OCI-LY1 (cell line): ENCODE data around the gene SLC27A4.

Experiments used
- H2AFZ ChIP-seq: fragments of 200-600 bp; sonication (generic), shearing (Covaris generic); 2 replicates; pipeline ENCODE4 v1.6.0; 2014; ENCODE audit warnings: antibody characterized with exemption, mild to moderate bottlenecking, low read length
- H3F3A ChIP-seq: fragments of 200-600 bp; sonication (generic), shearing (Covaris generic); 2 replicates; pipeline ENCODE4 v1.6.0; 2014; ENCODE audit warnings: mild to moderate bottlenecking, antibody characterized with exemption, low read length, moderate library complexity; ENCODE audit not compliant: insufficient read depth
- H3K27ac ChIP-seq: fragments of 200-600 bp; sonication (generic); 2 replicates; pipeline ENCODE4 v1.5.1; 2014; ENCODE audit warnings: low read length, mixed run types, mild to moderate bottlenecking, low read depth; ENCODE audit not compliant: poor library complexity, severe bottlenecking
- H3K27me3 ChIP-seq: fragments of 200-600 bp; sonication (generic); 2 replicates; pipeline ENCODE4 v1.6.0; 2014; ENCODE audit warnings: antibody characterized with exemption, mild to moderate bottlenecking, low read length, moderate library complexity; ENCODE audit not compliant: insufficient read depth
- H3K36me3 ChIP-seq: fragments of 200-600 bp; sonication (generic); 2 replicates; pipeline ENCODE4 v1.6.1; 2014; ENCODE audit warnings: mild to moderate bottlenecking, antibody characterized with exemption, low read length, moderate library complexity, mixed read lengths; ENCODE audit not compliant: insufficient read depth
- H3K4me1 ChIP-seq: fragments of 200-600 bp; sonication (generic); 2 replicates; pipeline ENCODE4 v1.5.1; 2014; ENCODE audit warnings: mild to moderate bottlenecking, low read length, moderate library complexity; ENCODE audit not compliant: insufficient read depth, severe bottlenecking
- H3K4me2 ChIP-seq: fragments of 200-600 bp; sonication (generic), shearing (Covaris generic); 2 replicates; pipeline ENCODE4 v1.6.1; 2014; ENCODE audit warnings: low read length
- H3K4me3 ChIP-seq: fragments of 200-600 bp; sonication (generic); 2 replicates; pipeline ENCODE4 v1.5.1; 2014; ENCODE audit warnings: low read length, low read depth, mild to moderate bottlenecking, mixed read lengths; ENCODE audit not compliant: poor library complexity, severe bottlenecking
- H3K79me2 ChIP-seq: fragments of 200-600 bp; shearing (Covaris generic); 2 replicates; pipeline ENCODE4 v1.6.1; 2016; ENCODE audit warnings: mixed run types, low read length, mixed read lengths; ENCODE audit not compliant: insufficient read depth
- H3K9ac ChIP-seq: fragments of 200-600 bp; sonication (generic), shearing (Covaris generic); 2 replicates; pipeline ENCODE4 v1.6.1; 2014; ENCODE audit warnings: mild to moderate bottlenecking, low read length, mixed read lengths
- H3K9me2 ChIP-seq: fragments of 200-600 bp; sonication (generic), shearing (Covaris generic); 2 replicates; pipeline ENCODE4 v1.6.1; 2014; ENCODE audit warnings: low read depth, mild to moderate bottlenecking, low read length, mixed read lengths
- H3K9me3 ChIP-seq: fragments of 200-600 bp; shearing (Covaris generic); 2 replicates; pipeline ENCODE4 v1.6.1; 2014; ENCODE audit warnings: low read length, mixed read lengths
- H4K20me1 ChIP-seq: fragments of 200-600 bp; sonication (generic), shearing (Covaris generic); 2 replicates; pipeline ENCODE4 v1.6.0; 2016; ENCODE audit warnings: mild to moderate bottlenecking, low read length; ENCODE audit not compliant: insufficient read depth
- CTCF ChIP-seq: fragments of 200-600 bp; sonication (generic), shearing (Covaris generic); IDR thresholded peaks from 2 replicates; pipeline ENCODE4 v1.5.1; 2017; ENCODE audit warnings: mild to moderate bottlenecking, antibody characterized with exemption, low read length, moderate library complexity, mixed read lengths
- EZH2 ChIP-seq: fragments of 200-600 bp; sonication (generic), shearing (Covaris generic); IDR thresholded peaks from 2 replicates; pipeline ENCODE4 v1.8.0; 2017; ENCODE audit warnings: borderline replicate concordance, mixed run types, mild to moderate bottlenecking, antibody characterized with exemption, low read length, moderate library complexity, mixed read lengths

The SLC27A4 gene

GRCh38 chr9:128370367-128370751 is 30.0 kb downstream of the SLC27A4 start:
- Histone ChIP-seq H3K4me1 (peaks cover 21% of the 10 kb centered on the region), H3K4me2 (peak overlapping the region; percentile 96), H2AFZ (no peak overlapping the region), H3K79me2 (peaks cover 22% of the 10 kb centered on the region), H3K36me3 (peaks cover 15% of the 10 kb centered on the region; the same call in 1 of the 2 replicates), H3K27me3 (no peaks in the 10 kb centered on the region), H4K20me1 (no peaks in the 10 kb centered on the region), H3K9me2 (no peaks in the 10 kb centered on the region), H3K27ac (peak overlapping the region; percentile 22), H3K4me3 (peak overlapping the region; percentile 85), H3K9me3 (no peaks in the 10 kb centered on the region), H3F3A (no peaks in the 10 kb centered on the region), H3K9ac (peak overlapping the region; percentile 78)
- TF ChIP-seq CTCF: no peak
- no peak for TF ChIP-seq EZH2

- Histone ChIP-seq H2AFZ (0 out of 2 replicates have a peak within 1 kb of the TSS, but pooled peaks have one; percentile 38), H3F3A (no peaks in the 10 kb centered on the region), H3K9ac (peak within 1 kb of the TSS; percentile 78), H3K9me3 (no peaks in the 10 kb centered on the region), H3K79me2 (peaks cover 22% of the 10 kb centered on the region), H3K9me2 (no peaks in the 10 kb centered on the region), H3K27me3 (no peaks in the 10 kb centered on the region), H3K4me2 (peak within 1 kb of the TSS; percentile 96), H3K4me1 (peaks cover 21% of the 10 kb centered on the region), H3K27ac (peak within 1 kb of the TSS; percentile 22), H4K20me1 (no peaks in the 10 kb centered on the region), H3K36me3 (peaks cover 15% of the 10 kb centered on the region; the same call in 1 of the 2 replicates), H3K4me3 (peak within 1 kb of the TSS; percentile 85)
- no peak for TF ChIP-seq EZH2
- peak; percentile 18; the same call in 1 of the 2 replicates for TF ChIP-seq CTCF
Observed at GRCh38 chr9:128370752-128371629, 30.7 kb downstream of the SLC27A4 start, which contains the start of gene URM1. URM1 (plus strand) TSS chr9:128371374; CDS start chr9:128371381, 7 bp downstream.

GRCh38 chr9:128371630-128372117 is 31.3 kb downstream of the SLC27A4 start:
- no peaks in the 10 kb centered on the region for H3K9me2 ChIP-seq
- no peaks in the 10 kb centered on the region for H3K27me3 ChIP-seq
- no peaks in the 10 kb centered on the region for H4K20me1 ChIP-seq
- no peak overlapping the region for H3K27ac ChIP-seq
- peak overlapping the region; percentile 96 for H3K4me2 ChIP-seq
- H3K9me3 ChIP-seq: no peaks in the 10 kb centered on the region
- H3K4me3 ChIP-seq: peak overlapping the region; percentile 85
- peak overlapping the region; percentile 78 for H3K9ac ChIP-seq
- H3K36me3 ChIP-seq: peaks cover 15% of the 10 kb centered on the region; the same call in 1 of the 2 replicates
- peaks cover 21% of the 10 kb centered on the region for H3K4me1 ChIP-seq
- H3K79me2 ChIP-seq: peaks cover 22% of the 10 kb centered on the region
- no peak for TF ChIP-seq EZH2
- no peak for TF ChIP-seq CTCF
- no peak overlapping the region for H2AFZ ChIP-seq
- H3F3A ChIP-seq: no peaks in the 10 kb centered on the region
